ENCODE measurements around the gene ZNF286A.
"Not testable (repeated sequence)": the region's sequence is repeated elsewhere in the genome, so short reads cannot be mapped to it uniquely, and the experiment has no call there.

ZNF286A gene

DNA sequence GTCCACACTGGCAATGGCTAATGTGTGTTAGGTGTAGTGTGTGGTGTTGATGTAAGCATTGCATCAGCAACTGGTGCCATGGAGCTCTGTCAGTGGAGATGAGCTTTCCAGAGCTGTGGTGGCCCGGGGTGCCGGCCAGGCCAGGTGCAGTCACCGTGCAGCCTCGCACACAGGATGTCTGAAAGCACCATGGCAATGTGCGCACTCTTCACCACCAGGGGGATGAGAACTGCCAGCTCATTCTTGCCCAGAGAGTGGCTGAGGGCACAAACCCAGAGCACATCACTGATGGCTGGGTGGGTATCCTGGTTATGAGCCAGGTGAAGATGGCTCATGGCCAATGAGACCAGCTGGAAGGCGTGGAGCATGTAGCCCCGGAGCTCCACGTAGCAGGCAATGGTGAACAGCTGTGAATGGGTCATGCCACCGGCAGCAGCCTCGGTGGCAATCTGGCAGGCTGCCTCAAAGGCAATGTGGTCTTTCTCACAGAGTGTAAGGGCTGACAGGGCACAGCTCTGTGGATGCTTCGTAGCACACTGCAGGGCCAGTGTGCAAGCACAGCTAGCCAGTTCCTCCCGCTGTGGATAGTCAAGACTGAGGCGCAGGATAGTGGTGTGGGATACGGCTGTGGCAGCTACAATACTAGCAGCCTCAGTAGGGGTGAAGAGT is 69.4 kb downstream of the ZNF286A start:
- in situ Hi-C loops (cut with MboI; ENCODE audit: low sequenced_read_pairs): not testable (repeated sequence)
